Amniotic epithelial cell (primary cell): ENCODE results near the gene SNED1.
A peak's percentile ranks its signal among the peaks of the same experiment; 100 is the strongest.
"Not testable (repeated sequence)": the region's sequence is repeated elsewhere in the genome, so short reads cannot be mapped to it uniquely, and the experiment has no call there.

Experiments
- DNase-seq: peaks from one replicate; pipeline ENCODE4 v3.0.0-alpha.2; 2010; ENCODE audit warnings: low read depth

The SNED1 gene

GRCh38 chr2:241087420-241088268, 89.2 kb downstream of the SNED1 start:
- no peak for DNase-seq

GRCh38 chr2:241088376-241088775, 90.0 kb downstream of the SNED1 start:
- DNase-seq: no peak

- no peak for DNase-seq
These were observed 90.6 kb downstream of the SNED1 start for GRCh38 chr2:241088791-241089732.

- DNase-seq: no peak
These were observed 92.8 kb downstream of the SNED1 start for GRCh38 chr2:241091201-241091600.

GRCh38 chr2:241091734-241092445, 93.5 kb downstream of the SNED1 start:
- DNase-seq: no peak

- DNase-seq: no peak
These were observed 94.3 kb downstream of the SNED1 start for GRCh38 chr2:241092677-241093076.

GRCh38 chr2:241093133-241093781, 94.8 kb downstream of the SNED1 start:
- not testable (repeated sequence) for DNase-seq

- DNase-seq: no peak
These were observed 95.8 kb downstream of the SNED1 start for GRCh38 chr2:241094172-241094571.

- no peak for DNase-seq
These were observed 96.6 kb downstream of the SNED1 start for GRCh38 chr2:241094924-241095420.

- no peak for DNase-seq
These were observed 97.3 kb downstream of the SNED1 start for GRCh38 chr2:241095594-241096290.

GRCh38 chr2:241096979-241097378, 98.6 kb downstream of the SNED1 start:
- no peak for DNase-seq

- no peak for DNase-seq
These were observed 100.8 kb downstream of the SNED1 start for GRCh38 chr2:241099246-241099645.

- peak; percentile 74 for DNase-seq
These were observed 103.9 kb downstream of the SNED1 start, which contains the start of gene MTERF4 for GRCh38 chr2:241102239-241102803. Gene MTERF4 (minus strand): TSS chr2:241102287. CDS start chr2:241102273, 14 bp downstream.

- DNase-seq: no peak
These were observed 104.8 kb downstream of the SNED1 start for GRCh38 chr2:241103176-241103595.

GRCh38 chr2:241104611-241105010, 106.2 kb downstream of the SNED1 start:
- not testable (repeated sequence) for DNase-seq

GRCh38 chr2:241105641-241106040, 107.2 kb downstream of the SNED1 start:
- DNase-seq: no peak

GRCh38 chr2:241107031-241107783, 108.8 kb downstream of the SNED1 start:
- DNase-seq: no peak

GRCh38 chr2:241108271-241109209, 110.1 kb downstream of the SNED1 start:
- no peak for DNase-seq
